ENCODE data around the gene IFI35. TPM values are rescaled to one million over a fixed set of nuclear protein-coding genes. Genes with fewer than 3 reads are reported as not detected.

Gene IFI35
- total RNA-seq, 2 experiments from 2014 or later = 125 to 175 TPM

Other genes with a start within 250 kb of the IFI35 start
- gene RAMP2, start 245.6 kb upstream of the IFI35 start, total RNA-seq = not detected
- gene VPS25, start 233.3 kb upstream of the IFI35 start, total RNA-seq = 10 to 100 TPM; 62.8 to 77.8 TPM
- under 1 TPM; 0.20 to 0.59 TPM for gene WNK4, start 226.2 kb upstream of the IFI35 start, total RNA-seq
- 10 to 100 TPM; 43.7 to 48.2 TPM for gene COA3, start 208.1 kb upstream of the IFI35 start, total RNA-seq
- gene CNTD1, start 207.9 kb upstream of the IFI35 start, total RNA-seq = not detected
- gene BECN1, start 182.5 kb upstream of the IFI35 start, total RNA-seq = 10 to 100 TPM; 94.7 to 99.8 TPM
- 100 to 1,000 TPM; 123 to 166 TPM for gene PSME3, start 173.4 kb upstream of the IFI35 start, total RNA-seq
- gene AOC2, start 162.2 kb upstream of the IFI35 start, total RNA-seq = 1 to 10 TPM; 1.8 to 2.4 TPM
- gene AOC3, start 155.6 kb upstream of the IFI35 start, total RNA-seq = 1 to 10 TPM; 1.1 to 1.5 TPM
- gene G6PC1, start 106.0 kb upstream of the IFI35 start, total RNA-seq = not detected
- gene AARSD1, start 42.3 kb upstream of the IFI35 start, total RNA-seq = 10 to 100 TPM; 34.1 to 41.9 TPM
- gene PTGES3L, start 26.7 kb upstream of the IFI35 start, total RNA-seq = under 1 TPM in 1 of 2 experiments, not detected in 1; 0.30 TPM
- gene RUNDC1, start 26.2 kb upstream of the IFI35 start, total RNA-seq = 10 to 100 TPM; 16.9 to 17.4 TPM
- 100 to 1,000 TPM; 889 to 934 TPM for gene RPL27, start 8.4 kb upstream of the IFI35 start, total RNA-seq
- gene VAT1, start 15.6 kb downstream of the IFI35 start, total RNA-seq = 10 to 100 TPM; 10.7 to 16.8 TPM
- not detected for gene RND2, start 18.4 kb downstream of the IFI35 start, total RNA-seq
- 100 to 1,000 TPM in 1 of 2 experiments, 10 to 100 TPM in 1; 84.3 to 102 TPM for gene BRCA1, start 118.6 kb downstream of the IFI35 start, total RNA-seq
- gene NBR1, start 164.4 kb downstream of the IFI35 start, total RNA-seq = 10 to 100 TPM; 46.0 to 53.0 TPM
- gene TMEM106A, start 205.1 kb downstream of the IFI35 start, total RNA-seq = 10 to 100 TPM; 13.8 to 23.1 TPM
- gene CCDC200, start 221.8 kb downstream of the IFI35 start, total RNA-seq = not detected
- 1,000 to 10,000 TPM; 3,839 to 7,603 TPM for gene RNU2-1, start 227.2 kb downstream of the IFI35 start, total RNA-seq

Measured in activated CD8-positive, alpha-beta memory T cell treated with anti-CD3 and anti-CD28 coated beads, Interleukin-2, amount 10 ng/mL, durations not matched to agents 7 days and 5 days (primary cell).